ENCODE measurements around the gene HHATL.

Gene HHATL, protein sequence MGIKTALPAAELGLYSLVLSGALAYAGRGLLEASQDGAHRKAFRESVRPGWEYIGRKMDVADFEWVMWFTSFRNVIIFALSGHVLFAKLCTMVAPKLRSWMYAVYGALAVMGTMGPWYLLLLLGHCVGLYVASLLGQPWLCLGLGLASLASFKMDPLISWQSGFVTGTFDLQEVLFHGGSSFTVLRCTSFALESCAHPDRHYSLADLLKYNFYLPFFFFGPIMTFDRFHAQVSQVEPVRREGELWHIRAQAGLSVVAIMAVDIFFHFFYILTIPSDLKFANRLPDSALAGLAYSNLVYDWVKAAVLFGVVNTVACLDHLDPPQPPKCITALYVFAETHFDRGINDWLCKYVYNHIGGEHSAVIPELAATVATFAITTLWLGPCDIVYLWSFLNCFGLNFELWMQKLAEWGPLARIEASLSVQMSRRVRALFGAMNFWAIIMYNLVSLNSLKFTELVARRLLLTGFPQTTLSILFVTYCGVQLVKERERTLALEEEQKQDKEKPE

DNA sequence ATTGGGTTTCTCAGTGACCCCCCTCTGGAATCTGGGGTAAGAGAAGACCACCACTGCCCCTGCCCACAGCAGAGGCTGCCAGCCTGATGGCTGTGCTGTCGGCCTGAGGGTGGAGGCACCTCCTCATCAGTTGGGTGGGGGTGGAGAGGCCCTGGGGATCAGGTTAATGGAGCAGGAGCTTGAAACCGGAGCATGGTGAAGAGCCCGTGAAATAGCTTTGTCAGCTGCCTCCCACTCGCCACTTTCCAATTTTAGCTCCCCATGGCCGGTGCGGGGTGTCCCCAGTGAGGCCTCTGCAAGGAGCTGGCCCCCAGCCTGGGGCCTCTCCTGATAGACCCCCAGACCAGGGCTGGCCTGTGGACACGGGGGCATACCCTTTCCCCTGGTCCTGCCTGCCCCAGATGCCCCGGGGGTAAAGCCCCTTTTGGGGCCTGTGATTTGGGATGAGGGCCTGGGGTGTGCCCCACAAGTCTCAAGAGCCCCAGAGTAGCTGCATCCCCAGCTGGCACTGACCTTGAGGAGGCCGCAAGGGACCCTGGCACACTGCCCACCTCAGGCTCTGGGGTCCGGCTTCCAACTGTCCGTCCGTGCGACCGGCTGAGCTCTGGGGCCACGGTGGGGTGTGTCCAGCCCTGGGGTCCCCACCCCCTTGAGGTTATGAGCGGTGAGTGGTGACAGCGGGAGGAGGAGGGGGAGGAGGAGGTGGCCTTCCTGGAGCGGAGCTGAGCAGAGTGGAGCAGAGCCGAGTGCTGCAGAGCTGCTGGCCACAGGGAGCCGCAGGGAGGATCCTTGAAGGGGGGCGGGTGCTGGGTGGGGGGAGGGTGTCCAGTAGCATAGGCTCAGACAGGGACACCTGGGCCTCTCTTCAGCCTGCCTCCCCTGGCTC, at the start of gene HHATL:
Gene HHATL, minus strand, starts transcription at position 733 of the 886 bp plus-strand sequence. CDS start 1,972 bp downstream, outside the sequence.
- DNase-seq: no peak

DNA sequence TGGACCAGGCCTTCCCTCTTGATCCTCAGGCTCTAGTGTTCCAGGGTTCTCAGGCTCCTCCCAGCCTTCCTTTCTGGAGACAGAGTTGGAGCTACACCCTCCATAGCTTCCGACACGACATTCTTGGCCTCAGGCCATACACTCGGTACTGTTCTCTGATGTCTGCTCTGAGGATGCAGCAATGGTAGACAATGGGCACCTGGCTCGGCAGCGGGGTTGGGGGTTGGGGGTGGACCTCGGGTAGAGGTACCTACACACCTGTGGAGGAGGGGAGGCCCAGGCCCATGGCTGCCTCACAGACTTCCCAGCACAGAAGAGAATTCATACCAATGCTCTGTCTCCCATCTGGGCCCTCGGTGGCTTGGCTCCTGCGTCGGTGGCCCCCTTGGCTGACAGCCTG, 49.0 kb upstream of the HHATL start:
- no peak for DNase-seq

DNA sequence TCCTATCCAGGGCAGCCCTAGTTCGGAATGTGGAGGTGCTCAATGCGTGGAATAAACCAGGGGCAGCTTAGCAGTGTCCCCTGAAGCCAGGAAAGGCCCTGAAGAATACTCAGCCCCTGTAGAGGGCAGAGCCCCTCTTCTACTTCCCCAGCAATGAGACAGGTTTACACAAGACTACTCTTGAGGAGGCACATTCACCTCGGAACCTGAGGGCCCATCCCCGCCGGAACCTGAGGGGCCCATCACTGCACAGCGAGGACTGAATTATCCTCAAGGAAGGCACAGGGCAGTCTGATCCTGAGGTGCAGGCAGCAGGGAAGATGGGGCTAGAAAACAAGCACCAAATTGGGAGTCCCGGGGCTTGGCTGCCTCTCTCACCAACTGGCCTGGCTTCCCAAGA, 48.2 kb upstream of the HHATL start:
- DNase-seq: no peak

DNA sequence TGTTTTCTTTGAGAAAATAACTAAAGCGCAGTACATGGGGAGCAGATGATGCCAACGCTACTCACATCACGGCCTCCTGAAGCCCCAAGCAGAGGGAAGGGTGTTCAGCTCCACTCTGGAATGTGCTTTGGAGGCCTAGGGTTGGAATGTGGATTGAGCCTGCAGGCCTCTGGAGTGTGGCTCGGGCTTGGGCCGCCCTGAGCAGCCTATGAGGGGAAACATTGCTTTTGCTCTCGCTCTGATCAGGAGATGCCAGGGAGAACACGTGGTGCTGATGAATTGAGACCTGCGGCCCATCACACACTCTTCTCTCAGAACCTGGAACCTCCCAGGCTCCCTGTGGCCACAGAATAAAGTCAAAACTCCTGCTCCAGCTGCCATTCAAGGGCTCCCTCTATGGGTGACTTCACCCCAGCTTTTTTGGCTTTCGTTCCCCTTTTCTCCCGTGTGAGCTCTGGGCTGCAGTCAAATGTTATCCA, 47.2 kb upstream of the HHATL start:
- peak; percentile 67 for DNase-seq

GRCh38 chr3:42749025-42749752, 46.6 kb upstream of the HHATL start:
- peak; percentile 22 for DNase-seq

- no peak for DNase-seq
Measured at GRCh38 chr3:42747581-42747980, 45.0 kb upstream of the HHATL start.

DNA sequence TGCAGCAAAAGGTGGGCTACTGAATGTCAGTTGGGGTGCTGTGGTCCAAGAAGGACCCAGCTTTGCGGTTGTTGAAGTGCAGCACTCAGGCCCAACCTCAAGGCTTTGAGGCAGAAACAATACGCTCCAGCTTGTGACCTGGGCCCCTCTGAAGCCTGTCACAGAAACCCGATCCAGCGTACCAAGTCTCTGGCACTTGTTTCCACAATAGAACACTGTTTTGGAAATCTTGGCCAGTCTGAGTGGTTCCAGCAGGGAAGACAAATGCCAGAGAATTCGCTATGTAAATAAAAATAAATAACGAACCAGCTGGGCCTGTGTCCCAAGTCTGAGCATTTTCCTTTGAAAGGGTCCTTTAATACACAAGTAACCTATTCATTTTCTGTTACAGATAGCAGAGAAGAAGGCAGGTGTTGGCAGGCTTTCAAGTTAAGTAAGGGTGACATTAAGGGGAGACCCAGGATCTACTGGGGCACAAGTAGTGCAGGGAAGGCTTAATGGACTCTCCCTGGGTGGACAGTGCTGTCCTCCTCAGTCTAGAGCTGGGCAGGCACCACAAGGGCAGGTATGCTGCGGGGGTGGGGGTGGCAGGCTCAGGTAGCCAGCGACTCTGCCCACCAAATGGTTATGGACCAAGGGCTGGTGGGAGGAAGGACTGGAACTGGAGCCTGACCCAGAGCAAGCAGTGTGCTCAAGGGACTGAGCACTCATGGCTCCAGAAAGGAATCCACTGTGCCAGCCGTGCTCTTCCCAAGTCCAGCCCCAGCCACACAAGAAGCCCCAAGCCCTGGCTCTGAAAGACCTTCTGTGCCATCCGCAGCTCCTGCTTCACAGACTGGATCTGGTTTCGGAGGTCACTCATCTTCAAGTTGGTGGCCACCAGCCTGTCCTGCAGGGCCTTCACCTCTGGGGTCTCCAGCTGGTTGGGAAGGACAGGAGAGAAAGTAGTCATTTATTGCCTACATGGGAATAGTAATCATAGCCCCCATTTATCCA, 44.2 kb upstream of the HHATL start:
- DNase-seq: no peak

DNA sequence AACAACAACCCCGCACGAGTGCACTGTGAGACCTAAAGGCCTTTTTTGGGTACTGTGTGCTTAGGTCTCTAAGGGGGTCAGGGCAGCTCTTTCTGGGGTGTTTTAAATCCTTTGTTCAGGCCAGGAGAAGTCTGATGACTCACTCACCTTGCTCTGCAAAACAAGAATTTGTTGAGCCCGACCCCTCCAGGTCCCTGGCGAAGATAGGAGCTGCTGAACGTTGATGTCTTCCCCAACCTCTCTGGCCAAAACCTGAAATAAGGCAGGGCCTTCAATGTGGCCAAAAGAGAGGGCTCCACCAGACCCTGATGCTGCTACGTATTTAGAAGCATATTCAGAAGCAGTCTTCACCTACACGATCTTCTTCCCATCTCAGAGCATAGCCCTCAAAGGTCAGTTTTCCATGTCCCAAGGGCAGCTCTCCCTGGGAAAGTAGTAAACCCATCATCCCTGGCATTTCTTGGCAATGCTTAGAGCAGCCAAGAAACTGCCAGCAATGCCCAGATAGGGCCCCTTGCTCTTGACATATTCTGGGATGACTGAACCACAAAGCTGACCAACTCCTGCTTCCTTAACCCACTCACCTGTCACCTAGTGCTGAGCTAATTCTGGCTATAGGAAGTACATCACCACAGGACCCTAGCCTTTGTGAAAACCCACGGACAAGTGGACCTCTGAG, 43.3 kb upstream of the HHATL start:
- DNase-seq: no peak

DNA sequence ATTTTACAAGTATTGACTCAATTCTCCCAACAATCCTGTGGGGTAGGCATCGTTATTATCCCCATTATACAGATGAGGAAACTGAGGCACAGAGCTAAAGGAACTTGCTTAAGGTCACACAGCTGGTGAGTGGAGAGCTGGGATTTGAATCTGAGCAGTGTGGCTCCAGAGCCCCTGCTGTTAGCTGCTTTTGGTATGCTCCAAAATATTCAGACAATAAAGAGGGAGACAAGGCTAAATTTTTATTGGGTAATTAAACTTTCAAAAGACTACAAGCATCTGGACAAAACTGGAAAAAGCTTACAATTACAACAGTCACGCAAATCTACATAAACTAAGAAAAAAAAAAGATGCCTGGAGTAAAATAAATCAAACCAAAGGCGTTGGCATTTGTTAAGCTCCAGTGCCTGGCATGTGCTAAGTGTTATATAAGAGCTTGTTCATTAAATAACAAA, 42.7 kb upstream of the HHATL start:
- DNase-seq: no peak

DNA sequence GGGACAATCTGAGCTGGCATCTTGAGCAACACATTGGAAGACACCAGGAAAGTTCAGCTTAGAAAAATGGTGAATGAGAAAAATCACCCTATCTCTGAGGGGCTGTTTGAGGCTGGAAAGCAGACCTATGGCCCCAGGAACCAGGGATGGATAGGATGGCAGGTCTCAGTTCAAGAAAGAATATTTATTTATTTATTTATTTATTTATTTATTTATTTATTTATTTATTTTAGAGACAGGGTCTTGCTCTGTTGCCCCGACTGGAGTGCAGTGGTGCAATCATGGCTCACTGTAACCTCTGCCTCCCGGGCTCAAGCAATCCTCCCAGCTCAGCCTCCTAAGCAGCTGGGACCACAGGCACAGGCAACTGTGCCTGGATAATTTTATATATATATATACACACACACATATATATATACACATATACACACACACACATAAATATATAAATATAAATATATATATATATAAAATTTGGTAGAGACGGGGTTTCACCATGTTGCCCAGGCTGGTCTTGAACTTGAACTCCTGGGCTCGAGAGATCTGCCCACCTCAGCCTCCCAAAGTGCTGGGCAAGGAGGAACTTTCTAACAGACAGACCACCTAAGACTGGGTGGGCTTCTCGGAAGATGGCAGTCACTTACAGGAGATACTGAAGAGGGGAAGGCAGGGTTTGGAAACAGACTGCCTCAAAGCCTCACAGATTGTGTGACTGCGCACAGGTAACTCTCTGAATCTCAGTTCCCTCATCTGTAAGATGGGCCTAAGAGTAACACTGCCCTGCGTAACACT, 40.8 kb upstream of the HHATL start:
- DNase-seq: no peak

- no peak for DNase-seq
Measured at GRCh38 chr3:42742688-42743087, 40.1 kb upstream of the HHATL start.

- no peak for DNase-seq
Measured at GRCh38 chr3:42742259-42742658, 39.7 kb upstream of the HHATL start.

- DNase-seq: no peak
Measured at GRCh38 chr3:42741796-42742195, 39.2 kb upstream of the HHATL start.

DNA sequence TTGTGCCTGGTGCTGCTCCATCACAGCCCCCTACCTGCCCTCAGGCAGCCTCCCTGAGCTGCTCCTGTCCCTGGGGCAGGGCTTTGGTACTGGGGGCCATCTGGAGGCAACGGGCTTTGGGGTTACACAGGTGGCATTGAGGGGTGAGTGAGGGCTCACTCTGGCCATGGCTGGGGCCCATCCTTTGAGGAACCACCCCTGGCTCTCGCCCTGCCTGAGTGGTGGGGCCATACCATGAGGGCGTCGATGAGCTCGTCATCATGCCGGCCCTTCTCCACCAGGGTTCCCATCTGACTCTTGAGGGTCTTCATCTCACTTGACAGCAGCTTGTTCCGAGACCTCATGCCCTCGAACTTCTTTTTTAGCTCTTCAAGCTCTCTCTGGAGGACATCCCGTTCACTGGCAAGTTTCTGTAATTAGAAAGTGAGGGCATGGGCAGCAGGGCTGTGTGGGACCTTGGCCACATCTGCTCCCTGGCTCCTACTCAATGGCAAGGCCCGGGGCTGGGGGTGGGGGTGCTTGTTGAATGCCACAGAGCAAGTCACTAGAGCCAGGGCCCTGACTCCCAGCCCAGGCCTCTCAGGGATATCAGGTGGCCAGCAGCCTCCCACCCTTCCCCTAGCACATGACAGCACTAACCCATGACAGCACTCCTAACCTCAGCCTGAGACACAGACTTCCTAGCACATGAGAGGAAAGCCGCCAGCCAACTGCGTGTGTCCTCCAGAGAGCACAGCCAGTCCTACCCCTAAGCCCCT, 37.0 kb upstream of the HHATL start:
- no peak for DNase-seq

GRCh38 chr3:42736531-42736930, 33.9 kb upstream of the HHATL start:
- no peak for DNase-seq

DNA sequence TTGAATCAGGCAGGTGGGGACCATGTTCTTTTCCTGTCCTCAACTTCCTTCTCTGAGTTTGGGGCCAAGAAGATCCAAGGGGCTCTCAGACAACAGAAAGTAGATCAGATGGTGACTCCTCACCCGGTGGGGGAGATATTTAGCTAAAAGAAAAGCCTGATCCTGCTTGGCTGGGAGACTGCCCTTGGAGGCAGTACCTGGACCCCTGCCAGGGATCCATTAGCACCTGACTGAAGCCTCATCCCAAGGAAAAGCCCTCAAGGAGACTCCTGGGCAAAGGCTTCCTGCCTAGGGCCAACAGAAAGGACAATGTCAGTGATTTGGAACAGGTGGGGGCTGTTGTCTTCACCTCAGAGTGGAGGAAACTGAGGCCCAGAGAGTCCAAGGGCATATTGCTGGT, 33.5 kb upstream of the HHATL start:
- DNase-seq: no peak

DNA sequence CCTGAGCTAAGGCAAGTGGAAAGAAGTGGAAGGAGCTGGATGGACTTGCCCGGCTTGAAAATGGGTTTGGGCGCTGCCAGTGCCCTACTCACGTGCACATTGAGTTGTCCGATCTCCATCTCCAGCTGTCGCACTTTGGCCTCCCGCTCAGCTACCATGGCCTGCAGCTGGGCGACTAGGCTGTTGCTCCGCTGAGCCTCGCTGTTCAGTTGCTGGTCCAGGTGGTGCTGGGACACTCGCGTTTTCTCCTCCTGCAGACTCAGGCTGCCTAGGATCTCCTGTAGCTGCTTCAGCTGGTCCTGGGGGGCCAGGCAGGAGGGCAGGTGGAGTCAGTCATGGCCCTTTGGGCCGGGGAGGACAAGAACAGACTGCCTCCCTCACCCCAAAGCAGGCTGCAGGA, 33.0 kb upstream of the HHATL start:
- no peak for DNase-seq

- DNase-seq: no peak
Measured at GRCh38 chr3:42735019-42735418, 32.4 kb upstream of the HHATL start.

DNA sequence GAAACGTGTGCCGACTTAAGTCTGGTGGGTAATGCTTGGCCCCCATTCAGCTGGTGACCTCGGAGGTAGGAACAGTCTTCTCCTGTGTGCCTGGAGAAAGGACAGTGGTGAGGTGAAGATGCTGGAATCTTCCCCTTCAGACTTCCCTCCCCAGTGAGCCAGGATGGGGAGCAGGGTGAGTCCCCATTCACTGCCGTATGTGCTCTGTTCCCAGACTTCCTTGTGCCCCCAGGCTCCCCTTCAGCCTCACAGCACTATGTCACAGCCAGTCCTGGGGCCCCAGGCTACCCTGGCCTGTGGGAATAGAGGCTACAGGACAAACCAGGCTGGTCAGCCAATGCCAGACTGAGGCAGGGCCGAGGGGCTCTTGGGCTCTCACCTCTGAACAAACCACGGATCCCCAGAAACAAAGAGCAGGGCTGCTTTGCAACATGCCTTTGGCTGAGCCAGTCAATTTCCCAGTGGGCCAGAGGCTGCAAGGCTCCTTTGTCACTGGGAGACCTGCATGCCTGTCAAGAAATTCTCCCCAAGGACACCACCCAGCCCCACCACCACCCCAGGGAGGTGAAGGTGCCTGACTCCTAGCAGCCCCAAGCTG, 31.8 kb upstream of the HHATL start:
- no peak for DNase-seq
